HK-2 (cell line): ENCODE data around the gene COX18.

ENCODE experiments used
- DNase-seq: peaks from one replicate; pipeline ENCODE4 v3.0.0-alpha.2; 2018; ENCODE audit not compliant: unreplicated experiment

The COX18 gene, protein sequence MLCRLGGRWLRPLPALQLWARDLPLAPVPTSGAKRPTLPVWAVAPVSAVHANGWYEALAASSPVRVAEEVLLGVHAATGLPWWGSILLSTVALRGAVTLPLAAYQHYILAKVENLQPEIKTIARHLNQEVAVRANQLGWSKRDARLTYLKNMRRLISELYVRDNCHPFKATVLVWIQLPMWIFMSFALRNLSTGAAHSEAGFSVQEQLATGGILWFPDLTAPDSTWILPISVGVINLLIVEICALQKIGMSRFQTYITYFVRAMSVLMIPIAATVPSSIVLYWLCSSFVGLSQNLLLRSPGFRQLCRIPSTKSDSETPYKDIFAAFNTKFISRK

DNA sequence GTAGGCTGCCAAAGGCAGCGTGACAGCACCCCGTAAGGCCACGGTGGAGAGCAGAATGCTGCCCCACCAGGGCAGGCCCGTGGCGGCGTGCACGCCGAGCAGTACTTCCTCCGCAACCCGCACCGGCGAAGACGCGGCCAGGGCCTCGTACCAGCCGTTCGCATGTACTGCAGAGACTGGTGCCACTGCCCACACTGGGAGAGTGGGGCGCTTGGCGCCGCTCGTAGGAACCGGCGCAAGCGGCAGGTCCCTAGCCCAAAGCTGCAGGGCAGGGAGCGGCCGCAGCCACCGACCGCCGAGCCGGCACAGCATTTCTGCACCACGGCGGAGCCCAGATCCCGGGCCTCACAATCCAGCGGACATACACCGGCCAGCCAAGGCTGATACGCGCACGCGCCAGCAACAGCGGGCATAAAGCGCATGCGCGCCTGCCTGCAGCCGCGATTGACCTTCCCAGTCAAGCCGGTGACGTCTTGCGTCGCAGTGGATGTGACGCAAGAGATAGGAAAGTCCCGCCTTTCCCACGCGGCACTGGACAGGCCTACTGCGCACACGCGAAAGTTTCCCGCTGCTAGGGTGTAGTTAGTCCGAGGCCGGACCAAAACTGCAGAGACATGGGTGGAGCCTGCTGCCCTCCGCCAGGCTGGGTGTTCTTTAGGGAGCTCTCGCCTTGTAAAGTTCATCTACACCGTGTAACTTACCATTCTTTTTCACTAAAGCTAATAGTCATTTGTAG, at the start of gene COX18:
COX18 (minus strand) TSS at position 379 of the 736 bp plus-strand sequence; CDS start at position 312, 67 bp downstream.
- peak; percentile 98 for DNase-seq

DNA sequence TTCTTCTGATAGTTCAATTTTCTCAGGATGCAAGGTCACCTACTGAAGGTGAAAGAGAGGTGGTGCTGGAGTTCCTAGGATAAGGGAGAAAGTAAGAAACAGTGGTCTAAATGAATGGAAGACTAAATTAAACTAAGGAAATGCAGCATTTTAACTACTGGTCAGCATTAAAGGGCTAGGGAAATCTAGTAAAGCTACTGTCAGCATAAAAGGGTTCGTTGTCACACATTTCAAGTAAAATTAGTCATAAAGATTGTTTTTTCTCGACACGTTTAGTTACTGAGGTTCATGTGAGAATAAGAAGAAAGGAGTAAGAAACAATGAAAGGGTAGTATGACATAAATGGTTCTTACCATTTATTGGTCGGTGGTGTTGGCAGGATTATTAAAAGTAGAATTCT, 40.0 kb upstream of the COX18 start:
- DNase-seq, result no peak

DNA sequence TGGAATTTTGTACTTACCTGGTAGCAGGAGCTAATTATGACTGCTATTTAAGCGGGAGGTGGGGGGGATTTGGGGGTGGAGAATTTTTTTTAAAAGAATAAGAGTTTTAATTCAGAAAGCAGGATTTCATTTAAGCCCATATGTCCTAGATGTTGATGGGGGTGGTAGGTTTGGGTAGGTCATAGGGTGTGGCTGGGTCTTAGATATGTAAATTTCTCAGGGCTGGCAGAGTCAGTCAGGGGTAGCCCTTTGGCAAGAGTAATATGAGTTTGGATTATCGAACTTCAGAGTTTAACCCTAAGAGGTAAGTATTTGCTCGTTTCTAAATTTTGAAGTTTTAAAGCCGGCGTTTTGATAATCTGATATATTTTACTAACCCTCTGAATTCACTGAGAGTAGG, 35.2 kb upstream of the COX18 start:
- DNase-seq, result no peak

DNA sequence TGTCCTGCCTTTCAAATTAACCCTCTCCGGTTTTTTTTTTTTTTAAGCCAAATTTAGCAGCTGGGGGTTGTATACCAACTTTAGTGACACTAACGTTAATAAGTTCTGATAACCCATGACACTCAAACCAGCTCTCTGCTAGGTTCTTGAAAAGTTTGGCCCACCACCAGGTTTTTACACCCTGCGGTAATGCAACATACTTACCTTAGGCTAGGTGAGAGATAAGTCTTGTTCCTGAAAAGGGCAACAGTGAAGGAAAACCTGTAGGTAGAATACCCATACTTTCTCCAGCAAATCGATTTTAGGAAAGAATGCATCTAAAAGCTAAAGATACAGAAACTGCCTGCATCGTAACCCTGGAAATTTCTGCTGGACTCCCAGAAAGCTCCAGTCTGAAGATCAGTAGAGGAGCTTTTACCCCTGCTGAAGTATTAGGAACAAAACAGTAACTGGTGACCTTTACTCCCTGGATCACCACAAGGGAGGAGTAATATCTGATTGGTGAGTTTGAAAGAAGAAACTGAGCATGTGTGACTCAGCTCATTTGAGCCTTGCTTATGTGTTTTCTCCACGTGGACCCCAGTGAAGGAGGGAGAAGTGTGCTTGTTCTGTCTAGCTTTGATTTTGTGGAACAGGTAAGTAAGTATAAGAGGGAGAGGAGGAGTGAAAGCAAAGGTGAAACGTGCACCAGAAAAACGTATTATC, 34.4 kb upstream of the COX18 start:
- DNase-seq, result no peak

- DNase-seq, result no peak
Observed at GRCh38 chr4:73099143-73099542, 29.6 kb upstream of the COX18 start.

DNA sequence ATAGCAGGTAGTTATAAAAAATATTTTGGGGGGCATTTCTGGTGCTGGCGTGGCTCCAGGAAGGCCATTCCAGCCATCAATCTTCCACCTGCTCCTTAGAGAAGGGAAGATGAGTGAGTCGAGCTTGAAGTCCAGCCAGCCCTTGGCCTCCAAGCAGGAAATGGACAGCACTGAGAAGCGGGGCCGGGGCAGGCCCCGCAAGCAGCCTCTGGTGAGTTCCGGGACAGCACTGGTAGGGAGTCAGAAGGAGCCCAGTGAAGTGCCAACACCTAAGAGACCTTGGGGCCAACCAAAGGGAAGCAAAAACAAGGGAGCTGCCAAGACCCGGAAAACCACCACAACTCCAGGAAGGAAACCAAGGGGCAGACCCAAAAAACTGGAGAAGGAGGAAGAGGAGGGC, 29.2 kb upstream of the COX18 start:
- DNase-seq, result no peak

- DNase-seq, result no peak
Observed at GRCh38 chr4:73098016-73098415, 28.5 kb upstream of the COX18 start.

DNA sequence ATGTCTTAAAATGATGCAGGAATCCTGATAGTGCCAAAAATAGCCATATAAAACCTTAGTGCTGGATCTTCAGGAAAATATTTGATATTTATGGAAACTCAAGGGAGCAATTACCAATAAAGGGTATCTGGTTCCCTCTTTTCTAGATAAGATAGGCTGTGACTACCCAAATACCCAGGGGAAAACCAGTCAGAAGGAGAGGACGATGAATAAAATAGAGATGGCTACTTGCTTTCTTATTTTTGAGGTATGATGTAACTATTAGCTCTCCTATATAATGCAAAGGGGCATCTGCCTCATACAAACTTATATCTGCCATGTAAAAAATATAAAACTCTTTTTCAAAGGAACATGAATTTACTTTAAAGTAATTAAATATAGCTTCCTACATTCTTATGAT, 23.4 kb upstream of the COX18 start:
- DNase-seq, result no peak

DNA sequence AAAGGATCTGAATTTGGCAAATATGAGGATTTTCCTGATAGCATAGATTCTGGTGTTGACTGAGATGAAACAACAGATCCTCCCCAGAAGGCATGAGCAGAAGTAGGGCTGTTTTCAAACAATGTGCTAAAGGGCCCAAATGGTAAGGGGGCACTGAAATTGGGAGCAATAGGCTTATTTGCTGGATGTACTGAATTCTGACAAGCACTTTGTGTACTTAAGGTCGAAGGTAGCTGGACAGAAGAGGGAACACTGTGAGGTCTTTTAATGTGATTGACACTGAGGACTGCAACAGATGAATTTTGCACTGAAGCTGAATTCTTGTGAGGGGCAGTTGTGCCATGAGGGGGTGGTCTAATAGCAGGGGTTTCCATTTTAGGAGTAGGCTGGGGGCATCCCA, 21.2 kb upstream of the COX18 start:
- no peak for DNase-seq

GRCh38 chr4:73087871-73088270, 18.4 kb upstream of the COX18 start:
- DNase-seq, result no peak

- no peak for DNase-seq
Observed at GRCh38 chr4:73086095-73086868, 16.8 kb upstream of the COX18 start.

DNA sequence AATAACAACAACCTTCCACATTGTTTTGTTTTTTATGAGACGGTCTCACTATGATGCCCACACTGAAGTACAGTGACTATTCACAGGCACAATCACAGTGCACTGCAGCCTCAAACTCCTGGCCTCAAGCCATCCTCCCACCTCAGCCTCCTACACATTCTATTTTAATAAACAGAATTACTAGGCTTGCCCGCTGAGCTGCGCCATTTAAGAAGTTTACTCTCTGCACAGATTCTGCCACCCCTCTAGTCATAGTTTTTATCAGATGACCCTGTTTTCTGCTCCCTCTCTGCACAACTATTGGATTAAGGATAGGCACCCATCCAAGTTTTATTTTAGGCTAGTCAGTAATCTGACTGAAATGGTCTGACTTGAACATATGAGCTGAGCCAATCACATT, 11.3 kb upstream of the COX18 start:
- no peak for DNase-seq

DNA sequence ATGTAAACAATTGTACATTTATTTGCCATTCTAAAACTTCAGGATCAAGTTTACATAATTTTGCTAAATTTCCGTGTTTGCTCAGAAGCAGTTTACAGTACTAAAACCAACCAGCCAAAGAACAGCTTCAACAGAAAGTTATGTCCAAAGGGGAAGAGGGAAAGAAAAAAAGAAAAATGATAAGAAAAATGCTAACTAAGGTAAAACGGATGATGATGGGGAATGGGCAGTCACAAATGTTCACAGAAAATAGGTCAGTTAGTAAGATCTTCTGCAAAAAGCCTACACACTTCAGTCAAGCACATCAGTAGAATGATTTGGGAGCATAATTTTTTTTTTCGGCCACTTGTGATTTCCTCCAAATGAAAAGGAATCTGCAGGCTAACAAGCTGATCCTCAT, 6.3 kb upstream of the COX18 start:
- DNase-seq, result no peak

DNA sequence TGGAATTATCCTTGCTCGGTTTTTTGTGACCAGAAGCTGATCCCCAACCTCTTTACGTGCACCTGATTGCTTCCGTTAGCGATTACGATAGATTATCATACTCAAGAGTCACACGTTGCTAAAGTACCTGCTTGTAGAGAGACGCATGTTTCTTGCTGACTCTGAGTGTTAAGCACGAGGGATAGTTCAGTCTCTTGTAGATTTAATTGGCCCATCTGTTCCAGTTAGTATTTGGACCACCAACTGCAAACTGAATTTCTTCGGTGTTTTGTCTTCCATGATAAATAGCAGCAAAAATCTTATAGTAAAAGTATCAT, 516 bp upstream of the COX18 start:
- no peak for DNase-seq

GRCh38 chr4:73068491-73069337, 802 bp downstream of the COX18 start:
- peak; percentile 22 for DNase-seq

- no peak for DNase-seq
Observed at GRCh38 chr4:73067971-73068394, 1.5 kb downstream of the COX18 start.

- DNase-seq, result no peak
Observed at GRCh38 chr4:73066928-73067327, 2.6 kb downstream of the COX18 start.

DNA sequence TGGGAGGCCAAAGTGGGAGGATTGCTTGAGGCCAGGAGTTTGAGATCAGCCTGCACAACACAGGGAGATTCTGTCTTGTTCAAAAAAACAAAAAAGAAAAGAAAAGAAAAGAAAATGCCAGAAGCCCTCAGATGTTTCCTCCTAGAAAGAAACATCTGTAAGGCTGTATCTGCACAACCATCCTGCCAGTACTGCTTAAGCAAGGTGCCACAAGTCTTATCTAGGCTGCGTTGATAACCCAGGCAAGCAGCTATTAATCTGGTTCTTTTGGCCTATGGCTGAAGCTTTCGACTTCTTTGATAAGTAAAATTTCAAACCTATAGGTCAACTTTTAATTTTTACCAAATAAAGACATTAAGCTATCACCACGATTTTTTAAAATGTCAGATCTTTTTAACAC, 3.1 kb downstream of the COX18 start:
- no peak for DNase-seq

GRCh38 chr4:73064536-73064935, 5.0 kb downstream of the COX18 start:
- DNase-seq, result no peak

DNA sequence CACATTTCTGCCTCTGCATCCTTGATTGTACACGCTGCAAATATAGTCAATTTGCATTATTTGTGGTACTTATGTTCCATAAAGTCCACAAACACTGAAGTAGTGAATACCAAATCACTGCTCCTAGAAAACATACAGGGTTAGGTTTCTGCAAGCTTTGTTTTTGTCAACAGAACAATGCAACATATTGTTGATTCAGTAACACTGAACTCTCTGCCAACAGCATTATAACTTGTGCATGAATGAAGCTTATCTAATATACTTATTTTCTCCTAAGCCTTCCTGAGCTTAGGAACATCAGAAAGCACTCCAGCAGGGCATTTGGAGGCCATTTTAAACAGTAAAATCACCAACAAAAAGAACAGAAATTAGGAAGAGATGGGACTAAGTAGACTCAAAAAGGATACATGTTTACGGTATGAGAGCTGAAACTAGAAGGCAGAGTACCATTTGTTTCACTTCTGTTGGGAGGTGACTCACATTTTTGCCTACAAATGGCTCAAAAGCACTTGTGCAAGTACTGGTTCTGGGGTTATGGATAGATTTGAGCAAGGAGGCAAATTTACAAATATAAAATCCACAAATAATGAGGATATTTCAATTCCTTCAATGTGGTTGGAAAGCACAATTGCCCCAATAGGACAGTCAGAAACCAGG, 14.1 kb downstream of the COX18 start:
- DNase-seq, result no peak
